ACHN (cell line): Measurements from ENCODE around the gene SLC26A2.
"Not testable (repeated sequence)": the region's sequence is repeated elsewhere in the genome, so short reads cannot be mapped to it uniquely, and the experiment has no call there.

ENCODE experiments used
- DNase-seq: peaks from one replicate; pipeline ENCODE4 v3.0.0-alpha.2; 2015
- in situ Hi-C: cut with HindIII; loops from 2 replicates; pipeline ENCODE4 v1.10.0; 2017; ENCODE audit warnings: low sequenced_read_pairs, low pct_ligation_motif_present, low pct_unique_long_range_greater_than_20kb

The SLC26A2 gene

GRCh38 chr5:150020249-150020648 lies 59.7 kb downstream of the SLC26A2 start:
- in situ Hi-C loops = no loop called here

GRCh38 chr5:150021491-150022157 lies 61.1 kb downstream of the SLC26A2 start:
- in situ Hi-C loops = no loop called here
- peak; percentile 78 for DNase-seq

More at GRCh38 chr5:150020249-150020648, 59.7 kb downstream of the SLC26A2 start:
- DNase-seq = no peak

- in situ Hi-C loops = no loop called here
- DNase-seq = peak; percentile 52
These were observed 61.6 kb downstream of the SLC26A2 start for GRCh38 chr5:150022158-150022531.

GRCh38 chr5:150022681-150023080 lies 62.1 kb downstream of the SLC26A2 start:
- in situ Hi-C loops = no loop called here
- DNase-seq = peak; percentile 83

GRCh38 chr5:150023136-150023535 lies 62.6 kb downstream of the SLC26A2 start:
- no peak for DNase-seq
- in situ Hi-C loops = no loop called here

GRCh38 chr5:150024346-150024984 lies 63.9 kb downstream of the SLC26A2 start:
- in situ Hi-C loops = no loop called here
- DNase-seq = no peak

- in situ Hi-C loops = no loop called here
- no peak for DNase-seq
These were observed 66.2 kb downstream of the SLC26A2 start for GRCh38 chr5:150026682-150027172.

- in situ Hi-C loops, DNase-seq: not testable (repeated sequence)
These were observed 67.5 kb downstream of the SLC26A2 start for GRCh38 chr5:150028047-150028446.

- no peak for DNase-seq
- in situ Hi-C loops = no loop called here
These were observed 72.8 kb downstream of the SLC26A2 start for GRCh38 chr5:150033334-150033733.

GRCh38 chr5:150034662-150035061 lies 74.1 kb downstream of the SLC26A2 start:
- peak; percentile 28 for DNase-seq
- in situ Hi-C loops = no loop called here

- no peak for DNase-seq
- in situ Hi-C loops = no loop called here
These were observed 74.8 kb downstream of the SLC26A2 start for GRCh38 chr5:150035139-150035895.

- peak; percentile 95 for DNase-seq
- in situ Hi-C loops = no loop called here
These were observed 76.0 kb downstream of the SLC26A2 start for GRCh38 chr5:150036513-150036912.
